BLaER1 (cell line): ENCODE measurements around the gene LBH.
A peak's percentile ranks its signal among the peaks of the same experiment; 100 is the strongest.

Experiments used
- H3K27ac ChIP-seq: shearing (Covaris generic); formaldehyde crosslinking; 2 replicates; pipeline ENCODE4 v1.8.1; 2022
- H3K27me3 ChIP-seq: shearing (Covaris generic); formaldehyde crosslinking; 2 replicates; pipeline ENCODE4 v1.8.1; 2022
- H3K36me3 ChIP-seq: shearing (Covaris generic); formaldehyde crosslinking; 2 replicates; pipeline ENCODE4 v1.8.1; 2022
- H3K4me1 ChIP-seq: shearing (Covaris generic); formaldehyde crosslinking; 2 replicates; pipeline ENCODE4 v1.8.1; 2022
- H3K4me2 ChIP-seq: shearing (Covaris generic); formaldehyde crosslinking; 2 replicates; pipeline ENCODE4 v1.8.1; 2022
- H3K4me3 ChIP-seq: shearing (Covaris generic); formaldehyde crosslinking; 2 replicates; pipeline ENCODE4 v1.8.1; 2022
- H3K9ac ChIP-seq: shearing (Covaris generic); formaldehyde crosslinking; 2 replicates; pipeline ENCODE4 v1.8.1; 2022
- H3K9me3 ChIP-seq: shearing (Covaris generic); formaldehyde crosslinking; 2 replicates; pipeline ENCODE4 v1.8.1; 2022
- H4K20me1 ChIP-seq: shearing (Covaris generic); formaldehyde crosslinking; 2 replicates; pipeline ENCODE4 v1.8.1; 2022
- Cebpa-rat ChIP-seq: shearing (Covaris generic); IDR thresholded peaks from 2 replicates; pipeline ENCODE4 v1.8.1; 2022

LBH gene

GRCh38 chr2:30233271-30234009 is 2.1 kb downstream of the LBH start:
- Histone ChIP-seq H3K9me3 (no peaks in the 10 kb centered on the region), H3K4me2 (peak overlapping the region; percentile 100), H3K27me3 (peaks cover 16% of the 10 kb centered on the region; the same call in 1 of the 2 replicates), H3K27ac (peak overlapping the region; percentile 92; the same call in 1 of the 2 replicates), H3K4me3 (peak overlapping the region; percentile 84), H4K20me1 (peaks cover 49% of the 10 kb centered on the region), H3K4me1 (peaks cover 39% of the 10 kb centered on the region), H3K9ac (peak overlapping the region; percentile 91), H3K36me3 (peaks cover 43% of the 10 kb centered on the region)
- no peak for TF ChIP-seq Cebpa-rat

DNA sequence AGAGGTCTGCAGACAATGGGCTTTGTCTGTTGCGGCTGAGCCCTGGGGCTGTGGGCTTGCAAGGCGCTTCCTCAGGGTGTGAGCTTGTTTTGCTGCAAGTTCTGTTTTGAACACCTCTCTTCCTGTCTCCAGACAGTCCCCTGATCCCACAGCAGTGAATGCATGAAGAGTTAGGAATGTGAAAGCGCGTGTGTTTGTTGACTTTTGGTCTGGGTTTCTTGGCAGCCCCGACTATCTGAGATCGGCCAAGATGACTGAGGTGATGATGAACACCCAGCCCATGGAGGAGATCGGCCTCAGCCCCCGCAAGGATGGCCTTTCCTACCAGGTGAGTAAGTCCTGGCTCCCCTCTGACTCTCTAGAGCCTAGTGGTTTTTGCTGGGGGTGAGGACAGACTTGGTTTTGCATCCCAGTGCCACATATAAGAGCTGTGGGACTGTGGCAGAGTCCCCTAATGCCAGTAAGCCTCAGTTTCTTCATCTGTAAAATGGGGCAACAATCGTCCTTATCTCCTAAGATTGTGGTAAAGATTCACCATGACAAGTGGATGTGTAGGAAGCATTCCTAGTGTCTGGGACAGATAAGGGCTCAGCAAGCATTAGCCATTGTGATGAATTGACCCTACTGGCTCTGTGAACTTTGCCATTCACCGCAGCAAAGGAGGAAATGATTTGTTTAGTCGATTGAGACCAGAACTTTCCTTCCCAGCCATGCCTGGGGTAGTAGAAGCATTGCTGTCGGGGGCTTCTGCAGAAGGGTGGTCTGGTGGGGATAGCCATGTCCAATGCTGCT is 3.0 kb downstream of the LBH start:
- Histone ChIP-seq H4K20me1 (peaks cover 55% of the 10 kb centered on the region), H3K9ac (no peak overlapping the region), H3K36me3 (peaks cover 52% of the 10 kb centered on the region), H3K4me3 (no peak overlapping the region), H3K27ac (no peak overlapping the region; the same call in 1 of the 2 replicates), H3K9me3 (0 out of 2 replicates have a peak, but pooled peaks cover 7% of the 10 kb centered on the region), H3K4me2 (peak overlapping the region; percentile 100), H3K27me3 (peaks cover 16% of the 10 kb centered on the region; the same call in 1 of the 2 replicates), H3K4me1 (peaks cover 48% of the 10 kb centered on the region)
- no peak for TF ChIP-seq Cebpa-rat

DNA sequence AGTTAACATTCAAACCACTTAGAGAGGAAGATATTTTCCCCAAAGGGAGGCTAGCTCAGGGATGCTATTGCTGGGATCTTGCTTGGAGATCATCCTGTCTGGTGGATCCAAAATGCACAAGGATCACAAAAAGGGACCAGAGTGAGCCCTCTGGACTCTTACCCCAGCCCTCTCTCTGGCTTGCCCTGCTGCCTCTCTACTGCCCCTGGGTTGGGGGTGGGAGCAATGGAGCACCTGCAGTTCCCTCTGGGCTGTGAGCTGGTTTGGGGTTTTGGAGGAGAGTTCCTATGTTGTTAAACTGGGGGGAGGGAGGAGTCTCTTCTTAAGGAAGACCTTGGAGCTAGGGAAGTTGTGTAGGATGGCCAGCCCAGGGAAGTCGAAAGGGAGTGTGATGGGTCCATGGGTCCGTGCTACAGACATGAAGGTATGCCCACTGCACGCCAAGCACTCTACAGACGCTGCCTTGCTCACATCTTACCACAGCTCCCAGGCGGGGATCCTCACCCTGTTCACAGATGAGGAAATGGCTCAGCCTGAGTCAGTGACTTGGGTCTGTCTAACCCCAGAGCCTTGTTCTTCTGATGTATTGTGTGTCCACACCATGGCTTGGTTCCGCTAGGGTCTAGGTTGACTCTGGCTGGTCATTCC is 3.8 kb downstream of the LBH start:
- Histone ChIP-seq H3K4me2 (0 out of 2 replicates have a peak overlapping the region, but pooled peaks have one; percentile 100), H3K4me1 (peaks cover 54% of the 10 kb centered on the region), H3K9me3 (0 out of 2 replicates have a peak, but pooled peaks cover 7% of the 10 kb centered on the region), H3K27me3 (peaks cover 8% of the 10 kb centered on the region; the same call in 1 of the 2 replicates), H3K4me3 (no peak overlapping the region), H3K27ac (0 out of 2 replicates have a peak overlapping the region, but pooled peaks have one; percentile 1), H3K36me3 (peaks cover 60% of the 10 kb centered on the region), H3K9ac (no peak overlapping the region), H4K20me1 (peaks cover 62% of the 10 kb centered on the region)
- no peak for TF ChIP-seq Cebpa-rat

DNA sequence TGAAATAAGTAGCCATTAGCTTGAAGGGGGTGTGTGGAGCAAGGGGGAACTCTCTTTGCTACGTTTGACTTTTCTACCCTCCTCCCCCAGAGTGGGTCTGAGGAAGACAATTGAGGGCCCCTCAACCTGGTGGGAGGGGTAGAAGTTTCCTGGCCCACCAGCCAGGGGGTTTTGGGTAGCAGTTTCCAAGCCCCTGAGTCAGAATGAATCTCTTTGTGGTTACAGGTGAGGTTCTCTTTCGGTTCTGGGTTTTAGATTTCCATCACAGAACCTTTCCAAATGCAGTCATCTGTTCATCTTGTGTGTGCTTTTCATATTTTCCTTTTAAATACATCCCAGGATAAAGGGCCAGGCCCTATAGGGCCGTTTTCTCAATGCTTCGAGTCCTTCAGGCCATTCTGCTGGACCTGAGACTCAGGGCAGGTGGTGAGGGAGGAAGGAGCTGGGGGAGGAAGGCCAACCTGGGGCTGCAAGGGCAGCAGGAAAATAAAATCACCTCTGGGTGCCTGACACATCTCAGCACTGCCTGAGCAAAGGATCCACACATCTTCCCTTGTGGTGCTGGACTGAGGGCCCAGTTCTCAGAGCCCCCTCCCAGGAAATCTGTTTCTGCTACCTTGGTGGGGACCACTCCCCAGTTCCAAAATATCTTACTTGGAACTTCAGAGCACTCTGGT is 4.7 kb downstream of the LBH start:
- H3K27ac ChIP-seq, result no peak overlapping the region
- H4K20me1 ChIP-seq, result peaks cover 71% of the 10 kb centered on the region
- H3K36me3 ChIP-seq, result peaks cover 68% of the 10 kb centered on the region
- 0 out of 2 replicates have a peak, but pooled peaks cover 7% of the 10 kb centered on the region for H3K9me3 ChIP-seq
- H3K4me1 ChIP-seq, result peaks cover 56% of the 10 kb centered on the region
- H3K9ac ChIP-seq, result no peak overlapping the region
- no peak overlapping the region for H3K4me3 ChIP-seq
- no peak for TF ChIP-seq Cebpa-rat
- no peaks in the 10 kb centered on the region for H3K27me3 ChIP-seq
- no peak overlapping the region for H3K4me2 ChIP-seq

DNA sequence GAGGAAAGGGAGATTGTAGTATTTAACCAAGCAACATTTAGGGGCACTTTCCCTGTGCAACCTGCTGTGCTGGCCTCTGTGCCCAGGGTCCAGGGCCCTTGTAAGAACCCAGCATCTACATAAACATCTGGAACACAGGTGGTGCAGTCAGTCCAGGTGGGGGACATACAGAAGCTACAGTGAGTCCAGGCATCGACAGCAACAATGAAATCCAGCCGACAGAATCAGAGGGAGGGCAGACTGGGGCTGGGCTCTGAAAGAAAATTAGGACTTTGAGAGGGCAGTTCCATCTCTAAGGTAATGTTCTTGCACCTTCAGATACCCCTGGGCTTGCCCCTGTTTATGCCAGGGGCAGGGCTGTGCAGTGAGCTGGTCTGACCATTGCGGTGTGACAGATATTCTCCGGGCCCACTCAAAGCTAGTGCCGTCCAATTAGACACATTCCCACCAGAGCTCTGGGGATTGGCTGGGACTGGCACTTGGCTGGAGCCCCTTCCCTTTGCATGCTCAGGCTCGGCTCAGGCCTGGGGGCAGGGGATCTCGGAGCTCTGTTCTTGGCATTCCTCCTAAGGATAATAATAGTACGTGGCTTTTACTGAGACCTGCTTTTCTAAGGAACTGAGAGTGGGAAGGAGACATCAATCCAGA is 5.4 kb downstream of the LBH start:
- Histone ChIP-seq H3K4me2 (no peak overlapping the region), H3K27me3 (no peaks in the 10 kb centered on the region), H3K4me1 (peaks cover 56% of the 10 kb centered on the region), H3K27ac (no peak overlapping the region), H3K9ac (no peak overlapping the region), H3K4me3 (no peak overlapping the region), H4K20me1 (peaks cover 73% of the 10 kb centered on the region), H3K36me3 (peaks cover 73% of the 10 kb centered on the region), H3K9me3 (0 out of 2 replicates have a peak, but pooled peaks cover 7% of the 10 kb centered on the region)
- no peak for TF ChIP-seq Cebpa-rat

DNA sequence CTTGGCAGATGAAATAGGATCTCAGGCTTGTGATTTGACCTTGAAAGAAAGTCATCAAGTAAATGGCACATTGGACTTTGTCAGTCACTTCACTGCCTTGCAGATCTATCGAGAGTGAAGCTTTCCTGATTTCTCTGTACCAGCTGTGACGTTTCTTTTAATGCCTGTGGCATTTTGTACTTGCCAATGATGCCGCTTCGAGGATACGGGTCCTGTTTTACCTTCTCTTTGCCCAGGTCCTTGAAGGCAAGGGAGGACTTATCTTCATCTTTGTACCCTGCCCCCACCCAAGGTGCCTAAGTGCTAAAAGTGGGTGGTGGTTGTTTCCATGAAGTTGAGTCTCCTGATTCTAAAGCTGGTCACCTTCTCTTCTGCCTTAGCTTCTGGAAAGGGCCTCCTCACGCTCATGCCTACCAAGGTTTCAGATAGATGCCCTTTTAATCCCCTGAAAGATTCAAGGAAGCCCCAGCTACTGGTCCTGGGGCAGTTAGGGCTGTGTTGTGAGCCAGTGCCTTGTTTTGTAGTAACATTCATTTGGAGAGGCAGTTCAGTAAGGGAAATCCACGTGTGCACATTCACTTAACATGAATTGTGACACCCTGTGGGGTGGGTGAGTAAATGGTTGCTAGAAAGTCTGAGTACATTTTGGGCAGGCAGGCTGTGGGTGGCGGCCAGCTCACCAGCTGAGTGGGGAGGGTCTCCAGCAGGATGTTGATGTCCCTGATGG is 6.1 kb downstream of the LBH start:
- TF ChIP-seq Cebpa-rat, result no peak
- Histone ChIP-seq H3K27me3 (no peaks in the 10 kb centered on the region), H4K20me1 (peaks cover 73% of the 10 kb centered on the region), H3K4me1 (peaks cover 56% of the 10 kb centered on the region), H3K9ac (no peak overlapping the region), H3K4me3 (no peak overlapping the region), H3K36me3 (peaks cover 78% of the 10 kb centered on the region), H3K9me3 (0 out of 2 replicates have a peak, but pooled peaks cover 7% of the 10 kb centered on the region), H3K27ac (peak overlapping the region; percentile 22; the same call in 1 of the 2 replicates), H3K4me2 (no peak overlapping the region)

DNA sequence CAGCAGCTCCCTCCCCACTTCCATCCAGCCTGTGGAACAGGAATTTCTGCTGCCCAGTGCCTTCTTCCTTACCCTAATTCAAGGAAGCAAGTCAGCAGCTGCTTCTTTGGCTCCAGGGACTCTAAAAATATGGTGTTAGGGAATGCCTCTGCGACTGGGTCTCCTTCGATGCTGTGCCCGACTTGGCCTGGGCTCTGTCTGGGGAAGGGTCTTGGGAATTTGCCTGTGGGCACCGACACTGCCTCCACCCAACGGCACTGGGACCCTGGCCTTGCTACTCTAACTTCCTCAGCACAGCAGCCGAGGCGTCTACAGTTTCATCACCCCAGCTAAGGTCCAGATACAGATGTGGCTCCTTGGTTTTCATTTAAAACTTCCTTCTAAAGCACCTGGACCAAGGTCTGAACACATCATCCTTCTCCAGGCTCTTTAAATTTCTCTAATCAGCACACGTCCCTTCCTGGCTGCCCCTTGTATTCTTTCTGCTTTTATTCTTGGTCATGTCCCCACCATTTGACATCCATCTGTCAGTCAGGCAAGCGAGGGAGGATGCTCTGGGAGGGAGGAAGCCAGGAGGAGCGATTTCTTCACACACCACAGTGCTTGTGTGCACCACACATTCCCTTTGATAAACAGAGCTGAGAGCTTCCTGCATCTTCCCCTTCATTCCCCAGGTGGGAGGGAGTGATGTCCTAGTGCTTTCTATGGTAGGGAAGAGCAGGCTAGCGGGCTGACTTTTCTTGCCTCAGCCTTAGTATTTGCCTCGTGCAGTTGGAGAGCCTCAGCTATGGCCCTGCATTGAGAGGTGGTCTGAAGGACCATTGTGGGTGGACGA is 6.8 kb downstream of the LBH start:
- Histone ChIP-seq H3K27me3 (no peaks in the 10 kb centered on the region), H3K27ac (no peak overlapping the region), H3K9me3 (0 out of 2 replicates have a peak, but pooled peaks cover 7% of the 10 kb centered on the region), H3K4me3 (no peak overlapping the region), H4K20me1 (peaks cover 68% of the 10 kb centered on the region), H3K9ac (no peak overlapping the region), H3K4me2 (no peak overlapping the region), H3K36me3 (peaks cover 81% of the 10 kb centered on the region), H3K4me1 (peaks cover 51% of the 10 kb centered on the region)
- no peak for TF ChIP-seq Cebpa-rat
